GM13977 (cell line): Measurements from ENCODE around the gene TP53BP2.
A peak's percentile ranks its signal among the peaks of the same experiment; 100 is the strongest.
"Not testable (repeated sequence)": the region's sequence is repeated elsewhere in the genome, so short reads cannot be mapped to it uniquely, and the experiment has no call there.

Experiments
- DNase-seq: peaks from one replicate; pipeline ENCODE4 v3.0.0; 2012; ENCODE audit warnings: low spot score
- in situ Hi-C: fragments of 300-500 bp; cut with MboI; formaldehyde crosslinking; loops from one replicate; pipeline ENCODE4 v1.12.0; 2022; ENCODE audit warnings: low sequenced_read_pairs, low pct_unique_long_range_greater_than_20kb, mixed read lengths, inconsistent platforms; ENCODE audit not compliant: unreplicated experiment
- TF ChIP-seq, protein P1 (sequence below): IDR thresholded peaks from 2 replicates; pipeline ENCODE4 v1.5.1; 2012; ENCODE audit warnings: mild to moderate bottlenecking, control low read depth; ENCODE audit not compliant: insufficient read depth; ENCODE audit errors: extremely low read depth, missing control alignments

The TP53BP2 gene, protein sequence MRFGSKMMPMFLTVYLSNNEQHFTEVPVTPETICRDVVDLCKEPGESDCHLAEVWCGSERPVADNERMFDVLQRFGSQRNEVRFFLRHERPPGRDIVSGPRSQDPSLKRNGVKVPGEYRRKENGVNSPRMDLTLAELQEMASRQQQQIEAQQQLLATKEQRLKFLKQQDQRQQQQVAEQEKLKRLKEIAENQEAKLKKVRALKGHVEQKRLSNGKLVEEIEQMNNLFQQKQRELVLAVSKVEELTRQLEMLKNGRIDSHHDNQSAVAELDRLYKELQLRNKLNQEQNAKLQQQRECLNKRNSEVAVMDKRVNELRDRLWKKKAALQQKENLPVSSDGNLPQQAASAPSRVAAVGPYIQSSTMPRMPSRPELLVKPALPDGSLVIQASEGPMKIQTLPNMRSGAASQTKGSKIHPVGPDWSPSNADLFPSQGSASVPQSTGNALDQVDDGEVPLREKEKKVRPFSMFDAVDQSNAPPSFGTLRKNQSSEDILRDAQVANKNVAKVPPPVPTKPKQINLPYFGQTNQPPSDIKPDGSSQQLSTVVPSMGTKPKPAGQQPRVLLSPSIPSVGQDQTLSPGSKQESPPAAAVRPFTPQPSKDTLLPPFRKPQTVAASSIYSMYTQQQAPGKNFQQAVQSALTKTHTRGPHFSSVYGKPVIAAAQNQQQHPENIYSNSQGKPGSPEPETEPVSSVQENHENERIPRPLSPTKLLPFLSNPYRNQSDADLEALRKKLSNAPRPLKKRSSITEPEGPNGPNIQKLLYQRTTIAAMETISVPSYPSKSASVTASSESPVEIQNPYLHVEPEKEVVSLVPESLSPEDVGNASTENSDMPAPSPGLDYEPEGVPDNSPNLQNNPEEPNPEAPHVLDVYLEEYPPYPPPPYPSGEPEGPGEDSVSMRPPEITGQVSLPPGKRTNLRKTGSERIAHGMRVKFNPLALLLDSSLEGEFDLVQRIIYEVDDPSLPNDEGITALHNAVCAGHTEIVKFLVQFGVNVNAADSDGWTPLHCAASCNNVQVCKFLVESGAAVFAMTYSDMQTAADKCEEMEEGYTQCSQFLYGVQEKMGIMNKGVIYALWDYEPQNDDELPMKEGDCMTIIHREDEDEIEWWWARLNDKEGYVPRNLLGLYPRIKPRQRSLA

GRCh38 chr1:223845810-223846682 lies at the start of gene TP53BP2:
TP53BP2 (minus strand) TSS chr1:223845947; CDS start chr1:223845680, 267 bp downstream.
- in situ Hi-C loops: no loop called here
- TF ChIP-seq, protein P1, sequence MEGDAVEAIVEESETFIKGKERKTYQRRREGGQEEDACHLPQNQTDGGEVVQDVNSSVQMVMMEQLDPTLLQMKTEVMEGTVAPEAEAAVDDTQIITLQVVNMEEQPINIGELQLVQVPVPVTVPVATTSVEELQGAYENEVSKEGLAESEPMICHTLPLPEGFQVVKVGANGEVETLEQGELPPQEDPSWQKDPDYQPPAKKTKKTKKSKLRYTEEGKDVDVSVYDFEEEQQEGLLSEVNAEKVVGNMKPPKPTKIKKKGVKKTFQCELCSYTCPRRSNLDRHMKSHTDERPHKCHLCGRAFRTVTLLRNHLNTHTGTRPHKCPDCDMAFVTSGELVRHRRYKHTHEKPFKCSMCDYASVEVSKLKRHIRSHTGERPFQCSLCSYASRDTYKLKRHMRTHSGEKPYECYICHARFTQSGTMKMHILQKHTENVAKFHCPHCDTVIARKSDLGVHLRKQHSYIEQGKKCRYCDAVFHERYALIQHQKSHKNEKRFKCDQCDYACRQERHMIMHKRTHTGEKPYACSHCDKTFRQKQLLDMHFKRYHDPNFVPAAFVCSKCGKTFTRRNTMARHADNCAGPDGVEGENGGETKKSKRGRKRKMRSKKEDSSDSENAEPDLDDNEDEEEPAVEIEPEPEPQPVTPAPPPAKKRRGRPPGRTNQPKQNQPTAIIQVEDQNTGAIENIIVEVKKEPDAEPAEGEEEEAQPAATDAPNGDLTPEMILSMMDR: peak; percentile 60

GRCh38 chr1:223890494-223890893 lies 44.7 kb upstream of the TP53BP2 start:
- DNase-seq, in situ Hi-C loops: not testable (repeated sequence)

More at GRCh38 chr1:223845810-223846682, at the start of gene TP53BP2:
- peak; percentile 89 for DNase-seq

GRCh38 chr1:223889319-223889718 lies 43.6 kb upstream of the TP53BP2 start:
- in situ Hi-C loops: not testable (repeated sequence)

DNA sequence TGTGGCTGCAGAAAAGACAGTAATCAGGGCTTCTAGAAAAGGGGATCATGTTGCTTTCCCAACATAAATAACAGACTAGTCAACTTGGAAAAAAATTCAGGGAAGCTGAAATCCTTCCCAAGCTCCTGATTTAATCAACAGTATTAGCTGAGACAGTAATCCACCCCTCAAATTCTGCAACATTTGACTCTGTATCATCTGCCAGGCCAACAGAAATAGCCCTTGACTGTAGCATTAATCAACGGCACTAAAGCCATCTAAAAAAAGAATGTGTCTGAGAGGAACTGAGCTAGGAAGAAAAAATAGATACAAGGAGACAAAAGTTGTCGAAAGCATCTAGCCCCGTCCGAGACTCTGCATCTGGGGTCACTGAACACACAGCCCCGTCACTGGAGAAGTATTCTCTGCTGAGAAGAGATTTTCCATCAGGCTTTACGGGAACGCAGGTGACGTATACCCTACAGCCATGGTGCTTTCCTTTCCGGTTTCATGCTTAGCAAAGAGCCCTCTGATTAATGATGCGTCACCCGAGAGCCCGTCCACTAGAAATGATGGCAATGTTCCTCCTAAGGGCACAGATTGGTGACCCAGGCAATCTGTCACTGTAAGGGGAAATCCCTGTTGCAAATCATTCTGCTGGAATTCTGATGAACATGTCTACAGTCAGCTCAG lies 42.1 kb upstream of the TP53BP2 start:
- in situ Hi-C loops: no loop called here
- no peak for DNase-seq
- TF ChIP-seq, protein P1: no peak

More at GRCh38 chr1:223889319-223889718, 43.6 kb upstream of the TP53BP2 start:
- not testable (repeated sequence) for DNase-seq

DNA sequence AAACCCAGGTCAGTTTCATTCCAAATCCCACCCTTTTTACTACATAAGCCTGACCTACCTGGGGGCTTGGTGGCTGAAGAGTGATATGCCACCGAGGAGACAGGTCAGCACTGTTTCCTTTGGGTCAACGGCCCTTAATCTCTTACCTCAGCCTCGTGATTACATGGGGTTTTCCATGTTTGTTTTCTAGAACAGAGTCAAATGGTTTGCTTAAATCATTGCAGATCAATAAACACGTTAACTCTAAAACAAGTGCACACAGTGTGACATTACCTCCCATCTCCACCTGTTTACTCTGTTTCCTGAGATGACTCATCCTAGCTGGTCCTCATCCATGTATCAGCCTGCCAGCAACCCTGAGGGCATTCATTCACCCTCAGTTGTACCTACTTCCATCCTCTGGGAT lies 40.8 kb upstream of the TP53BP2 start:
- in situ Hi-C loops: no loop called here
- TF ChIP-seq, protein P1: no peak
- no peak for DNase-seq

DNA sequence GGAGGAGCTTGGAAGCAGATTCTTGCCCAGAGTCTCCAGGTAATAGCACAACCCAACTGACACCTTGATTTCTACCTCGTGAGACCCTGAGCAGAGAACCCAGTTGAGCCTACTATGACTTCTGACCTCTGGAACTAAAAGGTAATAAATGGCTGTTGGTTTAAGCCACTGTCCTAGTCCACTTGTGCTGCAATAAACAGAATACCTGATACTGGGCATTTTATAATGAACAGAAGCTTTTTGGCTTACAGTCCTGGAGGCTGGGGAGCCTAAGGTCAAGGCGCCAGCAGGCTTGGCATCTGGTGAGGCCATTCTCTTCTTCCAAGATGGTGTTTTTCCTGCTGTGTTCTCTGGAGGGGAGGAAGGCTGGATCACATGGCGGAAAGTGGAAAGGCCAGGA lies 39.9 kb upstream of the TP53BP2 start:
- DNase-seq: no peak
- in situ Hi-C loops: no loop called here
- TF ChIP-seq, protein P1: no peak
